NCI-H748 (cell line): ENCODE results near the gene TIMELESS.
"Not testable (repeated sequence)": the region's sequence is repeated elsewhere in the genome, so short reads cannot be mapped to it uniquely, and the experiment has no call there.

Experiments
- DNase-seq: peaks from one replicate; lab custom pipeline; 2025; ENCODE audit not compliant: unreplicated experiment; lab: John Stamatoyannopoulos, UW

TIMELESS gene, protein sequence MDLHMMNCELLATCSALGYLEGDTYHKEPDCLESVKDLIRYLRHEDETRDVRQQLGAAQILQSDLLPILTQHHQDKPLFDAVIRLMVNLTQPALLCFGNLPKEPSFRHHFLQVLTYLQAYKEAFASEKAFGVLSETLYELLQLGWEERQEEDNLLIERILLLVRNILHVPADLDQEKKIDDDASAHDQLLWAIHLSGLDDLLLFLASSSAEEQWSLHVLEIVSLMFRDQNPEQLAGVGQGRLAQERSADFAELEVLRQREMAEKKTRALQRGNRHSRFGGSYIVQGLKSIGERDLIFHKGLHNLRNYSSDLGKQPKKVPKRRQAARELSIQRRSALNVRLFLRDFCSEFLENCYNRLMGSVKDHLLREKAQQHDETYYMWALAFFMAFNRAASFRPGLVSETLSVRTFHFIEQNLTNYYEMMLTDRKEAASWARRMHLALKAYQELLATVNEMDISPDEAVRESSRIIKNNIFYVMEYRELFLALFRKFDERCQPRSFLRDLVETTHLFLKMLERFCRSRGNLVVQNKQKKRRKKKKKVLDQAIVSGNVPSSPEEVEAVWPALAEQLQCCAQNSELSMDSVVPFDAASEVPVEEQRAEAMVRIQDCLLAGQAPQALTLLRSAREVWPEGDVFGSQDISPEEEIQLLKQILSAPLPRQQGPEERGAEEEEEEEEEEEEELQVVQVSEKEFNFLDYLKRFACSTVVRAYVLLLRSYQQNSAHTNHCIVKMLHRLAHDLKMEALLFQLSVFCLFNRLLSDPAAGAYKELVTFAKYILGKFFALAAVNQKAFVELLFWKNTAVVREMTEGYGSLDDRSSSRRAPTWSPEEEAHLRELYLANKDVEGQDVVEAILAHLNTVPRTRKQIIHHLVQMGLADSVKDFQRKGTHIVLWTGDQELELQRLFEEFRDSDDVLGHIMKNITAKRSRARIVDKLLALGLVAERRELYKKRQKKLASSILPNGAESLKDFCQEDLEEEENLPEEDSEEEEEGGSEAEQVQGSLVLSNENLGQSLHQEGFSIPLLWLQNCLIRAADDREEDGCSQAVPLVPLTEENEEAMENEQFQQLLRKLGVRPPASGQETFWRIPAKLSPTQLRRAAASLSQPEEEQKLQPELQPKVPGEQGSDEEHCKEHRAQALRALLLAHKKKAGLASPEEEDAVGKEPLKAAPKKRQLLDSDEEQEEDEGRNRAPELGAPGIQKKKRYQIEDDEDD

DNA sequence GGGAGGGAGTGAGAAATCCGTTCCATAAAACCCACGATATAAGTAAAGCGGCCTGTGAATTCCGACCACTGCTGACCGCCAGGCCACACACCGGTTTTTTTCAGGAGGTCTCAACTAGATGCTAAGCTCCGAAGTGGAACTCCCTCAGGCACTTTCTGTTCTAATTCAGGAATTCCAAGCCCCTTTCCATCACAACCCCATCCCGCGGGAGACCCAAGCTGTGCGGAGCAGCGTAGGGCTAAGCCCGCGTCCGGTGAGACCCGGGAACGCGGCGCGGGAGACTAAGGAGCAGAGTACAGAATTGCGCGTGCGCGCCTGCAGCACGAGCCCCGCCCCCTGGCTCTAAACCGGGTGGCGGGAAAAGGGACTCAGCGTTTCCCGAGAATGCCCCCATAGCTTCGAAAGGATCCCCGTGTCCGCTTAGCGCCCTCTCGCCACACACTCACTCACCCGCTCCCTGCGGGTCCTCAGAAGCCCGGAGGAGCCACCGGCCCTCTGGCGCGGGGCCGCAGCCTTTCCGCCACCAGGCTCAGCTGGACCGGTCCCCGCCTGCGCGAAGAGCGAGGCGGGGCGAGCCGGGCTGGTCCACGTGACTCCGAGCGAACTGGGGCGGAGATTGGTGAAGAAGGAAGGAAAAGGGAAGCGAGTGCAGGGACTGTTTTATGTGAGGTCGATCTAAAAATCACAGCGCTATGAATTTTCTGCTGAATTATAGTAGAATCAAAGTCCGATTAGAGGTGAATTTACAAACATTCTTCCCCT lies at the start of gene TIMELESS:
Gene TIMELESS, minus strand, starts transcription at position 567 of the 762 bp plus-strand sequence. CDS start 15,256 bp downstream, outside the sequence.
- DNase-seq = peak; percentile 95

DNA sequence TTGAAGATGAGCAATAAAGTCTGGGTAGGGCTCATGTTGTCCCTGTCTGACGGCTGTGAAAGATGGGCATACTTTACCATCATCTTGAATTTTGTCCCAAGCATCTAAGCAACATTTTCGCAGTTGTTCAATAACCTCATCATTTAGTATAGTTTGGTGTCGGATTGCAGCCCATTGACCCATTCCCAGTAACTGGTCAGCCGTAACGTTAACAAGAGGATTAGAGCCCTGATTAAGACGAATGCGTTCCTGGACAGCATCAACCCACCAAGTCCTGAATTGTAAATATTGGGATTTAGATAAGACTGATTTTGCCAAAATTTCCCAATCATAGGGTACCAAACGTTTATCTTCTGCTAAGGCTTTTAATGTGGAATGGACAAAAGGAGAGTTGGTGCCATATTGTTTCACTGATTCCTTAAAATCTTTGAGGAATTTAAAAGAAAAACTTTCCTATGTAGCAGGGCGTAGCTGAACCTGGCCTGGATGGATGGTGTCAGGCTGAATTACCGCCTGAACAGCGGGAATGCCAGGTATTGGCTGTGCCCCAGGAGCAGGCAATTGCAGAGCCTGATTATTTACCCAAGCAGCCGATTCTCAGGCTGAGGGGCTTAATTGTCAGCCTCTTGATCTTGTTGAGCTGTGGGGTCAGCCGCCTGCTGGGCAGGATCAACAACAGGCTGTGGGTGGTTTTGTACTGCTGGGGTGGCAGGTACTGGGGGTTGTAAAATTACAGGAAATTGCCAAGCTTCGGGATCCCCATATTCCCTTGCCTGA lies 49.1 kb upstream of the TIMELESS start:
- peak; percentile 88 for DNase-seq

DNA sequence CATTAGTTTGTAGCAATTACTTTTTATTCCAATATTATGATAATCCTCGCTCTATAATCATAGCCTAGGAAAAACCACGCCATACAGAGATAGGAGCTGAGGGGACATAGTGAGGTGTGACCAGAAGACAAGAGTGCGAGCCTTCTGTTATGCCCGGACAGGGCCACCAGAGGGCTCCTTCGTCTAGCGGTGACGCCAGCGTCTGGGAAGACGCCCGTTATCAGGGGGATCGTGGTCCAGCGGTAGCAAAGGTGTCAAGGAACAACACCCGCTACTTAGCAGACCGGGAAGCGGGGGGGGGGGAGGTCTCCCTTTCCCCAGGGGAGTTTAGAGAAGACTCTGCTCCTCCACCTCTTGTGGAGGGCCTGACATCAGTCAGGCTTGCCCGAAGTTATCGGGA lies 47.5 kb upstream of the TIMELESS start:
- peak; percentile 39 for DNase-seq

DNA sequence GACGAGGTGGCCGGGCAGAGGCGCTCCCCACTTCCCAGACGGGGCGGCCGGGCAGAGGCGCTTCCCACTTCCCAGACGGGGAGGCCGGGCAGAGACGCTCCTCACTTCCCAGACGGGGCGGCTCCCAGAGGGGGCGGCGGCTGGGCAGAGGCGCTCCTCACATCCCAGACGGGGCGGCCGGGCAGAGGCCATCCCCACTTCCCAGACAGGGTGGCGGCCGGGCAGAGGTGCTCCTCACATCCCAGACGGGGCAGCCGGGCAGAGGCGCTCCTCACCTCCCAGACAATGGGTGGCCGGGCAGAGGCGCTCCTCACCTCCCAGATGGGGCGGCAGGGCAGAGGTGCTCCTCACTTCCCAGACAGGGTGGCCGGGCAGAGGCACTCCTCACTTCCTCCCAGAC lies 45.3 kb upstream of the TIMELESS start:
- not testable (repeated sequence) for DNase-seq

DNA sequence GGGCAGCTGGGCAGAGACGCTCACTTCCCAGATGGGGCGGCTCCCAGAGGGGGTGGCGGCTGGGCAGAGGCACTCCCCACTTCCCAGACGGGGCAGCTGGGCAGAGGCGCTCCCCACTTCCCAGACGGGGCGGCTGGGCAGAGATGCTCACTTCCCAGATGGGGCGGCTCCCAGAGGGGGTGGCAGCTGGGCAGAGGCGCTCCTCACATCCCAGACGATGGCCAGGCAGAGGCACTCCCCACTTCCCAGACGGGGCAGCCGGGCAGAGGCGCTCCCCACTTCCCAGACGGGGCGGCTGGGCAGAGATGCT lies 44.8 kb upstream of the TIMELESS start:
- not testable (repeated sequence) for DNase-seq

DNA sequence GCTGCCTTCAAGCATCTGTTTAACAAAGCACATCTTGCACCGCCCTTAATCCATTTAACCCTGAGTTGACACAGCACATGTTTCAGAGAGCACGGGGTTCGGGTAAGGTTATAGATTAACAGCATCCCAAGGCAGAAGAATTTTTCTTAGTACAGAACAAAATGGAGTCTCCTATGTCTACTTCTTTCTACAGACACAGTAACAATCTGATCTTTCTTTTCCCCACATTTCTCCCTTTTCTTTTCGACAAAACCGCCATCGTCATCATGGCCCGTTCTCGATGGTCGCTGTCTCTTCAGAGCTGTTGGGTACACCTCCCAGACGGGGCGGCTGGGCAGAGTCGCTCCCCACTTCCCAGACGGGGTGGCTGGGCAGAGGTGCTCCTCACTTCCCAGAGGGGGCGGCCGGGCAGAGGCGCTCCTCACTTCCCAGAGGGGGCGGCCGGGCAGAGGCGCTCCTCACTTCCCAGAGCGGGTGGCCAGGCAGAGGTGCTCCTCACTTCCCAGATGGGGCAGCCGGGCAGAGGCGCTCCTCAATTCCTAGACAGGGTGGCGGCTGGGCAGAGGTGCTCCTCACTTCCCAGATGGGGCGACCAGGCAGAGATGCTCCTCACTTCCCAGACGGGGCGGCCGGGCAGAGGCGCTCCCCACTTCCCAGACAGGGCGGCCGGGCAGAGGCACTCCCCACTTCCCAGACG lies 44.3 kb upstream of the TIMELESS start:
- not testable (repeated sequence) for DNase-seq

DNA sequence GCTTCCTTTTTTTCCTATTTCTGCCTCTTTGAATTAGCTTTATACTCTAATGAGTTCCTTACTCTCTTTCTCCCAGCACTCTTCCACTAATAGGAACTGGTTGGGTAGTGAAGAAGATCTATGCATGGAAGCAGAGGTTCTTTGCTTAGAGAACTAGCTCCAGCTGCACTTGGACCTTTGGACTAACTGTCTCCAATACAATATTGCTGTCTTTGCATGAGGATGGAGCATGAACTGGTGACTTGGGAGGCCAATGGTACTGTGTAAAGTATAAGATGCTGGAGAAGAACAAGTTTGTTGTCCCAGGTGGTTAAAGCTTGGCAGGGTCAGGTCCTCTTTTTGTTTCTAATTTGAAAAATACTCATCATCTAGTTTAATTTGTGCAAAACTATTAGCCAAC lies 41.1 kb upstream of the TIMELESS start:
- no peak for DNase-seq

DNA sequence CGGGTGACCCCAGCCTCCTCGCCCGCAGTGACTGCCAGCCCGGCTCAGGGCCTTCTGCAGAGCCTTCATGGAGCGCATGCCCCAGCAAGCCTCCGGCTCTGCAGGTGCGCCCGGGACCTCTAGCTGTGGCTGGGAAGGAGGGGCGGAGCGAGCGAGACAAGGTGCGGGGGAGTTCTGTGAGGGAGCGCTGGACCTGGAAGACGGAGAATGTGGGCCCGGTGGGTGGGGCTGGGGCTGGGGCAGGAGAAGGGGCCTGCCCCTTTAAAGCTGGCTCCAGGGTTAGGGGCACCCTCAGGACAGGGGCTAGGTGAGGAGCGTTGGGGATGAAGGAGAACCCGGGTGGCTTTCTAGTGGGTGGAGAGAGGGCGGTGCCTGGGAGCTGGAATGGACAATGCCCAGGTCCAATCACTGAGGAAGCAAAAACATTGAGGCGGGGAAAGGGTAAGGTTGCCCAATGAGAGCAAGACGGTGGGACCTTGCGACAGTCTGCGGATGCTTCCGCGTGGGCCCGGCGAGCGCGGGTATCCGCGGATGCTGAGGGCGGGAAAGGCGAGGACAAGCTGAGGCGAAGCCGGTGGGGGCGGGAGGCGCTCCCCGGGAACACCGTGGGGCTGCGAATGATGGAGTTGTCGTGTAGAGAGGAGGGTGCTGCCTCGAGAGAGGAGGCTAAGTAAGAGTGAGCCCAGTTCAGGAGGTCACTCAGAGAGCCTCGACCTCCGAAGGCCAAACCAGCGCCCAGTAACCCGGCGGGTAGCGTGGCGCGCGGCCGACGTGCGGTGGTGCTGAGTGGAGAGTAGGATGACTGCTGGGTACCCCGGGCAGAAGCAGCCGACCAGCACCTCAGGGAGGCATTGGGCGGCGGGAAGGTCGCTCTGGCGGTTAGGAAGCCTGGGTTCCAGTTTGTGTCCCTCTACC lies 39.1 kb upstream of the TIMELESS start, which contains the start of gene GLS2:
Gene GLS2, minus strand, starts transcription at position 121 of the 915 bp plus-strand sequence. Its CDS starts 43 bp downstream, at position 78.
- DNase-seq = peak; percentile 88

DNA sequence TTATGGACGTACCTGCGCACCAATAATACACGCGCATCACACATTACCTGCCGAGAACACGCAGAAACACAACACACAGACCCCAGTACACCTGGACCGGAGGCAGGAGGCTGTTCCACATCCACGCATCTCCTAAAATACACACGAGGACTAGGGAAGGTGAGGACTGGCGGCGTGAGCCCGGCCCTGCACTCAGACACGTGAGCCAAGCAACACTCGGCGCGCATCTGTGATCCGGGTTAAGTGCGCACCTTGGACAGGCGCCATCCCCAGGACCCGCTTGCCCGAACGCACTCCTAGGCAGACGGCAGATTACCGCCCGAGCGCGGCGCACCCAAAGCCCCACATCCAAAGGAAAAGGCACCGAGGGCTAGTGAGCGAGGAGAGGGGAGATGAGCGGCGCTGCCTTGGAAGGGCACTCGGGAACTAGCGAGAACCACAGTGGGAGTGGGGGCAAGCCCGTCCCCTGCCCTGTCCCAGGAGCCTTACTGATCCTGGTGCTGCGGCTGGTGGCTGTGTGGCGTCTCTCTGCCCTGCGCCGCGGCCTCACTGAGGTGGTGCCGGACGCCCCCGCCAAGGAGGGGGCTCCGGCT lies 38.3 kb upstream of the TIMELESS start:
- peak; percentile 73 for DNase-seq

DNA sequence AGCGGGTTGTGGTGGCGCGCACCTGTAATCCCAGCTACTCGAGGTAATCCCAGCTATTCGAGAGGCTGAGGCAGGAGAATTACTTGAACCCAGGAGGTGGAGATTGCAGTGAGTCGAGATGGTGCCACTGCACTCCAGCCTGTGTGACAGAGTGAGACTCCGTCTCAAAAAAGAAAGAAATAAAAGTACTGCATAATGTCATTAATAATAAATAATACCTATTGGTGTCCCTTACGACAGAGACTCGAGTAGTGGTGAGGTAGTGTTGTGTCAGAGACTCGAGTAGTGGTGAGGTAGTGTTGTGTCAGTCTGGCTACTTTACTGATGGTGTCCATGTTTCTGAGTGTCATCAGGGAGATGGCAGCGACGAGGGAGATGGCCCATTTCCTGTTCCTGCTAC lies 37.5 kb upstream of the TIMELESS start:
- peak; percentile 25 for DNase-seq

DNA sequence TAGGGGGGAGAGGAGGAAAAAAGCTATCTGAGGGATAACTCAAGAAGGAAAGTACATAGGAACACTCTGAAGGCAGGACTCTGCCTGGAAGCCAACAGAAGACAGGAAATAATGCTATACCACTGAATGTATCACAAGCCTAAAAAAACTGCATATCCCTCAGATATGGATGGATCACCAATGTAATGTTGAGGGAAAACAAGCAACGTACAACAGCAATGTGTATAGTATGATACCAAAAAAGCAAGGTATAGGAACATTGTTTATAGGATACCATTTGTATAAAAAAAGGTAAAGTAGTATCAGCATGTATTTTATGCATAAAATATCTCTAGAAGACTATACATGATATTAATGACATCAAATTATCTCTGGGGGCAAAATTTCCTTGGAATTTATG lies 35.3 kb upstream of the TIMELESS start:
- DNase-seq = no peak

DNA sequence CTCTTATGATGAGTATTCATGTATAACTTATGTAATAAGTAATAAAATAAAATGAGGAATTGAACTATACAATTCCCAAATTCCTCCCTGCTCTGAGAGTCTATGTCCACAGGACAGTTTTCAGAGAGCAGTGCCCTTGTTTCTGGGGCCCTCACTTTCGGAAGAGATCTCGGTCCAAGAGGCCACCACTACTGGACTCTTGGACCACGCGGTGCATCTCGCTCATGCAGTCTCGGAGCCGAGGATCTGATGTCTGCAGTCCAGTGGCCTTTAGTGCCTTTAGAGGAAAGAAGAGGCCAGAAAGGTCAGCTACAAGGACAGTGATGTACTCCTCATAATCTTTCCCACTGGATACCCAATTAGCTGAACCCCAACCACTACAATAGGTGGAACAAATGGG lies 30.4 kb upstream of the TIMELESS start:
- DNase-seq = no peak

DNA sequence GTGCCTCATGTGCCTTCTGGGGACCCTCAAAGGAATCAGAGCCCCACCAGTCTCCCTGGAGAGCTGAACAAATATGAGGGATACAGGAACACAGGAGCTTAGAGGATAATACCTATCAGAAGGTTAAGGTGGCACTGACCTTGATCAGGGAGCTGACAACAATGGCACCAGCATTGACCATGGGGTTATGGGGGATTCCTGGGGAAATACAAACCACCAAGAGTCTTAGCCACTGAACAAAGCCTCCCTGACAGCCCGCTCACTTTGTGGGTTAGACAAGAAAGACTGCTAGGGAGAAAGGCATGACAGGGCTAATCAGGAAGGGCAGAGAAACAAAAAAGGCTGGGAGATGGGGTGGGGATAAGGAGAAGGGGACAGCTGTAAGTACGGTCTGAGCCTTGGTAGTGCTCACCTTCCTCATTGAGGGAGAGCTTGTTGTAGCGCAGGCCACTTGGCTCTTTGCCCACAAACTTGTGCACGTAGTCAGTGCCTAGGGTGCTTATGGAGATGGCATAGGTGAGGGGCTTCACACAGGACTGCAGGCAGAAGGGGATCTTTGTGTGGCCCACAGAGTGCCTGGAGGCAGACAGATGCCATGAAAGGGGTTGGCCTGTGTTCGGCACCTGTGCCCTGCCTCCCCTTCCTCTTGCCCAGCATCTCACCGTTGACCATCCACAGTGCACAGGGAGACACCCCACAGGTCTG lies 28.4 kb upstream of the TIMELESS start:
- DNase-seq = no peak

DNA sequence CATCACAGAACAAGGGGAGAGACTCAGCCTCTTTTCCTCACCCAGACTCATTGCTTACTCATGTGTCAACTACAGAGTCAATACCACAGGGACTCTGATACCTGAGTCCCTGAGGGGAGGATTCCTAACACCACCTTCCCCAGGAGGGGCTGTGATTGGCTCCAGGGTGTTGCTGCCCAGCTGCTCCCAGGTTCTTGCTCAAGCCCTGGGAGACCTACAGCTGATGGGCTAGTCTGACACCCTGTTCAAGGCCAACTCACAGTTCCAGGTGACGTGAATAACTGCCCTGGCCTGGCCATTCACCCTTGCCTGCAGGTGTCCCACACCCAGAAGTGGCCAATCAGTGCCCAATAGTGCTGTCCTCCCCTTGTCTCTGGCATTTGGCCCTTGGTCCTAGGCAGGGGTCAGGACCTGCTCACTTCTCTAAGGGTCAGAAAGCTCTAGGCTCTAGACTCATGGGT lies 27.8 kb upstream of the TIMELESS start:
- no peak for DNase-seq

DNA sequence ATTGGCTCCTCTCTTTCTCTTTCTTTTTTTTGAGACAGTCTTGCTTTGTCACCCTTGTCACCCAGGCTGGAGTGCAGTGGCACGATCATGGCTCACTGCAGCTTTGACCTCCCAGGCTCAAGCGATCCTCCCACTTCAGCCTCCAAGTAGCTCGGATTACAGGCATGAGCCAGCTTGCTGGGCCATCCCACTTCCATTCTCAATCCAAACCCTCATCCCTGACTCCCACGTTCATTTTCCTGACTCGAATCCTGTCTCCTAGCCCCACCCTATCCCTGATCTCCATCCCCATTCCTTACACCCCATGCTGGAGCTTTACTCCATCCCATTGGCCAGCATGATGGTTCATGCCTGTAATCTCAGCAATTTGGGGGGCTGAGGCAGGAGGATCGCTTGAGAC lies 26.9 kb upstream of the TIMELESS start:
- DNase-seq = no peak

DNA sequence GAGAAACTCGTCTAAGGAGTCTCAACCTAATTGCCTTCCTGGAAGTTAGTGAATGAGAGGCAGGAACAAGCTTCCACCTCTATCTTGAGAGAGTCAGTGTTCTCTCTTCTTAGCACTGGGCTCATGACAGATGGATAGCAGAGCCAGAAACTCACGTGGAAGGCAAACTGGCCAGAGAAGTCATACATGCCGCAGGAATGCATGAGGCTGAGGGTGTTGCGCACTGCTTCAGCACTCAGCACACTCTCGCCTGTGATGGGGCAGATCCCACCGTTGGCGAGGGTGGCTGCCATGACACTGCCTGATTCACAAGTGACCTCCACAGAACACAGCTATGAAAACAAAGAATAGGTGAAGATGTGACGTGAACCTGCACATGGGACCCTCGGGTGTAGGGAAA lies 25.2 kb upstream of the TIMELESS start:
- no peak for DNase-seq
